GM21737 (cell line): ENCODE measurements around the gene KCTD19.

Experiments
- ATAC-seq: cut with Tn5 transposase; IDR thresholded peaks from one replicate; pipeline ENCODE4 v1.9.1; 2021; ENCODE audit warnings: mild to moderate bottlenecking, moderate library complexity; ENCODE audit not compliant: unreplicated experiment

Gene KCTD19

DNA sequence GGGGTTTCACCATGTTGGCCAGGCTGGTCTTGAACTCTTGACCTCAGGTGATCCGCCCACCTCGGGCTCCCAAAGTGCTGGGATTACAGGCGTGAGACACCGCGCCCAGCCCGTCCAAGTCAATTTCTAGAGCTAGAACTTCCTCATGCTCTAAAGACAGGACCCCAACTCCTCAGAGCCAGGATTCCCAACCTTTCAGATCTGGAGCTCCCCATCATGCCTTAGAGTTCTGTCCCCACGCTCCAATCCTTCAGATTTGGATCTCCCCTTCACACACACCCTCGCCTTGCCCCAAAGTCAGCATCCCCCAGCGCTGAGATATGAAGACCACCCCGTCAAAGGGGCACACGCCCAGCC lies 448 bp downstream of the KCTD19 start:
- ATAC-seq = no peak

DNA sequence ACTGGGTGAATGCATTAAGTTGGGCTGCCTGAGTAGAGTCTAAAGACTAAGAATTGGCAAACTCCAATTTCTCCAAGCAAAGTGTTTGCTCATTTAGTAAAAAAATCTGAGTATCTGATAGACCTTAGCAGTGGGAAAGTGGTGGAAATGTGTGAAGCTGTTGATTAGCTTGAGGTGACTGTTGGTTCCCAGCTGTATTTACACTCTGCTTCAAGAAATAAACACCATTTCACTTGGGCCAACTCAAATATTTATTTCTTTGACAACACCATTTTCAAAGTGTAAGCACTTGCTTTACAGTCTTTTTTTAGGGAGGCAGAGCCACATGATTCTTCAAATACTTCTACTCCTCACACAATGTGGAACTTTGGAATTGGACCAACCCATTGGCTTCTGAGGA lies 8.7 kb downstream of the KCTD19 start:
- no peak for ATAC-seq

DNA sequence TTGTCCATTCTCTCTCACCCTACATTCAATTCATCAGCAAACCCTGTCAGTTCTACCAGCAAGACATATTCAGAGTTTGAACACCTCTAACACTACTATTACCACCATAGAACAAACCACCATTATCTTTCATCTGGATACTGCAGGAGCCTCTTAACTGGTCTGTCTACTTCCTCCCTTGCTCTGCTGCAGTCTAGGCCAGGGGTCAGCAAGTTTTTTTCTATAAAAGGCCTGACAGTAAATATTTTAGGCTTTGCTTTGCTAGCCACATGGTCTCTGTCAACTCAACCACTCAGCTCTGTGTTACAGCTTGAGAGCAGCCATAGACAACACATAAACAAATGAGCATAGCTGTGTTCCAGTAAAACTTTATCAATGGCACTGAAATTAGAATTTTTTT lies 13.8 kb downstream of the KCTD19 start:
- no peak for ATAC-seq

- ATAC-seq = peak; percentile 60
Observed at GRCh38 chr16:67311607-67312488, 14.7 kb downstream of the KCTD19 start.

DNA sequence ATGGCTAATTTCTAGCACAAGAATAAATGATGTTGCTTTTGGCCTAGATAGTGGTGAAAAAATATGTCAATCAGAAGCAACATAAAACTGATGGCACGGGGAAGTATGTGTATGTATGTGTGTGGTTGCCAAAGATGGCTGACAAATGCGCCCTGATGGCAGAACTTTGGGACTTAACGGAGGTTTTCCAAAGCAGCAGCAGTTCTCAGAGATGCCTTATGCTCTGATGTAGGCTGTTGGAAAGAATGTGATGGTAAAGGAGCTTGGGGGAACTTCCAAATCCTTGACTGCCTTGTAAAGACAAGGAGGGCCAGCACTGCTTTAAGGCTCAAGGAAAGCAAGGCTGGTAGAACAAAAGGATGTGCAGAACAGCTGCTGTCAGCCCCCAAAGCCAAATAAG lies 16.0 kb downstream of the KCTD19 start:
- no peak for ATAC-seq

GRCh38 chr16:67305216-67306071 lies 21.1 kb downstream of the KCTD19 start:
- ATAC-seq = no peak

GRCh38 chr16:67304020-67304419 lies 22.5 kb downstream of the KCTD19 start:
- no peak for ATAC-seq

DNA sequence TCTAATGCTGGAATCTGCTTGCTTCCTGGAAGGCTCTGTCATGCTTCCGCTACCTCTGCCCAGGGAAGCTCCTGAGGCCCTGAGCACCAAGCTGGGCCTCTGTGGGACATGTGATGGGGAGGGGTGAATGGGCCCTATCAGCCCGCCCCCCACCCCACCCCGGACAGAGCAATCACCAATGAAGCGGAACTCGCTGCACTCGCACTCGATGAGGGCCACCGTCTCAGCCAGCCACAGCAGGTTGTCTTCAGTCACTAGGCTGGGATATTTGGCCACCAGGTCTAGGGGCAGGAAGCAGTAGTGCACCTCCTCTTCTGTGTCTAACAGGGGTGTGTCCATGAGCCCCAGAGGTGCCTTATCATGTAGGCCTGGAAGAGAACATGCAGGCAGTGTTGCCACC lies 23.6 kb downstream of the KCTD19 start:
- ATAC-seq = no peak

GRCh38 chr16:67302076-67302475 lies 24.5 kb downstream of the KCTD19 start:
- ATAC-seq = no peak

GRCh38 chr16:67301080-67301782 lies 25.3 kb downstream of the KCTD19 start:
- no peak for ATAC-seq

- no peak for ATAC-seq
Observed at GRCh38 chr16:67299269-67299668, 27.3 kb downstream of the KCTD19 start.

DNA sequence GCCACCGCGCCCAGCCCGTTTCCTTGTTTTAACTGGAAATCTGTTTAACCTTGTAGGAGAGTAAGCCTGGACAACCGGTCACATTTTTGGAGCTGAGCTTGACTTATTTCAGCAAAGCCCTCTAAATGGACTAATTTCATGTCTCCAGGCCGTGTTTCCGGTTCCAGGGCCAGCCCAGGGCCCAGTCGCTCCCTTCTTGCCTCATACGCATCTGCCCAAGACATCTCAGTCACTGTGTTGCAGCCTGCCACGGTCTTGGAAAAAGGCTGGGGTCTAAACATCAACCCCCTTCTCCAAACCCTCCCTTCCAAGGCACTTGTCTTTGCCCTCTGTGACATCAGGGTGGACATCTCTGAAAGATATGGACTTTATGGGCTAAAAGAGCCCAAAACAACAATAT lies 28.3 kb downstream of the KCTD19 start:
- ATAC-seq = no peak

DNA sequence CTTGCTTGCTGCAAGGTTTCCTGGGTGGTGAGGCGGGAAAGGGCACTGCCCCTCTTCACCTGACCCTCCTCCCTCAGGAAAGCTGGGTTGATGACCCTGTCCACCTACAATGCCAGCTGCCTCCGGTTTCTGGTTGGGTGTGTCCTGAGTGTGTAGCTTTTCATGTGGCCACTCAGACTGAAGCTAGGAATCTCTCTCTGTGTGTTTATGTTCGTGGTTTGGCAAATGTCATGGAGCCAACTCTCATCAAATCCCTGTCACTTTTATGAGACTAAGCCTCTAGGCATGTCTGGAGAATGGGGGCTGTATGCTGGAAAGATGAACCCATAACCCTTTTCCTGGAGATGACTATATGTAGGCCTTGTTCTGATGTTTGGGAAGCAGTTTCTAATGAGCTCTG lies 30.1 kb downstream of the KCTD19 start:
- no peak for ATAC-seq

GRCh38 chr16:67294938-67295361 lies 31.6 kb downstream of the KCTD19 start:
- no peak for ATAC-seq

- no peak for ATAC-seq
Observed at GRCh38 chr16:67294171-67294757, 32.3 kb downstream of the KCTD19 start.

DNA sequence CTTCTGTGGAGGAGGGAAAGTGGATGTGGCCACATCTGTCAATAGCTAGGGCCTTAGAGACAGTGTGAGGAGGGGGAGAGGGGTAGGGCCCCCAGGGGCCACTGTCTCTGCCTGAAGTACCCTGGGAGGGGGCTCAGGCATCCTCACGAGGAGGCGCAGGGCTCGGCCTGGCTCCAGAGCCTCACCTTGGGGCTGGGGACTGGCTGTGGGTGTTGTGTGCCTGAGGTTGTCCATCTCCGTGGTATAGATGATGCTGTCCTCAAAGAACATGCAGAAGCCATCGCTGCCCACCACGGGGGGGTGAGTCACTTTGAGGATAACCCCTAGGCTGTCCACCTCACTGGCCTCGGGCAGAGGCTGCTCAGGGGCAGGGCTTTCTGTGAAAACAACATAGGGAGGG lies 35.1 kb downstream of the KCTD19 start:
- ATAC-seq = no peak

DNA sequence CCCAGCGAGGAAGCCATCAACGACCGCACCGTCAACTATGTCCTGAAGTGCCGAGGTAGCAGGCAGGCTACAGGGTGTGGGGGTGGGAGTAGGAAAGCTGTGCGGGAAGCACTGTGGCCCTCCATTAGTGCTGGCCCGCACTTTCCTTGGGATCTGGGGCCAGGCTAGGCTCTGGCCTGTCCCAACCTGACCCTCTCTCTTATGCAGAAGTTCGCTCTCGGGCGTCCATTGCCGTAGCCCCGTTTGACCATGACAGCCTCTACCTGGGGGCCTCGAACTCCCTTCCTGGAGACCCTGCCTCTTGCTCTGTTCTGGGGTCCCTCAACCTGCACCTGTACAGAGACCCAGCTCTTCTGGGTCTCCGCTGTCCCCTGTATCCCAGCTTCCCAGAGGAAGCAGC lies 38.6 kb downstream of the KCTD19 start:
- ATAC-seq = no peak

GRCh38 chr16:67286441-67287235 lies 39.9 kb downstream of the KCTD19 start:
- ATAC-seq = no peak

DNA sequence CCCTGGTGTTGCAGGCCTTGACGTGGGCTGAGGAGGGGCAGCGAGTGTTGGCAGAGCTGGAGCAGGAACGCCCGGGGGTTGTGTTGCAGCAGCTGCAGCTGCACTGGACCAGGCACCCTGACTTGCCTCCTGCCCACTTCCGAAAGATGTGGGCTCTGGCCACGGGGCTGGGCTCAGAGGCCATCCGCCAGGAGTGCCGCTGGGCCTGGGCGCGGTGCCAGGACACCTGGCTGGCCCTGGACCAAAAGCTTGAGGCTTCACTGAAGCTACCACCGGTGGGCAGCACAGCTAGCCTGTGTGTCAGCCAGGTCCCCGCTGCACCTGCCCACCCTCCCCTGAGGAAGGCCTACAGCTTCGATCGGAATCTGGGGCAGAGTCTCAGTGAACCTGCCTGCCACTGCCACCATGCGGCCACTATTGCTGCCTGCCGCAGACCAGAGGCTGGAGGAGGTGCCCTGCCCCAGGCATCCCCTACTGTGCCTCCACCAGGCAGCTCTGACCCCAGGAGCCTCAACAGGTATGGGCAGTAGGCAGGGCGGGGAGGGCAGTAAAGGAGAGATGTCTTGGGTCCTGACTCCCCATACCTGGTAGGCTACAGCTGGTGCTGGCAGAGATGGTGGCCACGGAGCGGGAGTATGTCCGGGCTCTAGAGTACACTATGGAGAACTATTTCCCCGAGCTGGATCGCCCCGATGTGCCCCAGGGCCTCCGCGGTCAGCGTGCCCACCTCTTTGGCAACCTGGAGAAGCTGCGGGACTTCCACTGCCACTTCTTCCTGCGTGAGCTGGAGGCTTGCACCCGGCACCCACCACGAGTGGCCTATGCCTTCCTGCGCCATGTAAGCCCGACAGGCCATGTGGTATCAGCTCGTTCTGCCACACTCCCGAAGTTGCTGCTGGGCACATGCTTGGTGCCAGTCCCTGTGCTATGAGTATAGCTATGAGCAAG lies 41.6 kb downstream of the KCTD19 start:
- no peak for ATAC-seq
